OCI-LY7 (cell line): ENCODE results near the gene TMC8. TPM values are rescaled to one million over a fixed set of nuclear protein-coding genes. Genes with fewer than 3 reads are reported as not detected.

Experiments used
- BruUV-seq: library from RNA; stranded (reverse); fragments of 400-500 nt; replicated peaks from 2 replicates; lab custom pipeline; 2021; lab: Mats Ljungman, UMichigan
- CTCF ChIA-PET: fragments of 300-600 bp; sonication (Branson Sonifier 250); formaldehyde crosslinking; loops from one replicate; lab custom pipeline; 2022; ENCODE audit warnings: antibody characterized with exemption; ENCODE audit not compliant: unreplicated experiment; lab: Charles Lee
- POLR2A ChIA-PET: fragments of 300-600 bp; sonication (Branson Sonifier 250); formaldehyde crosslinking; loops from one replicate; lab custom pipeline; 2022; ENCODE audit warnings: antibody characterized with exemption; lab: Charles Lee
- DNase-seq: peaks from one replicate; pipeline ENCODE4 v3.0.0-alpha.2; 2015; ENCODE audit warnings: low spot score
- H2AFZ ChIP-seq: fragments of 200-600 bp; sonication (generic), shearing (Covaris generic); 2 replicates; pipeline ENCODE4 v1.6.1; 2014; ENCODE audit warnings: mild to moderate bottlenecking, antibody characterized with exemption, low read length, moderate library complexity
- H3K27ac ChIP-seq: fragments of 200-600 bp; sonication (generic); 2 replicates; pipeline ENCODE4 v1.5.1; 2014; ENCODE audit warnings: mixed run types, low read depth, mild to moderate bottlenecking, moderate library complexity, low read length, inconsistent platforms; ENCODE audit not compliant: poor library complexity, severe bottlenecking
- H3K36me3 ChIP-seq: fragments of 200-600 bp; sonication (generic); 2 replicates; pipeline ENCODE4 v1.6.1; 2014; ENCODE audit warnings: mild to moderate bottlenecking, antibody characterized with exemption, low read length, moderate library complexity, mixed read lengths; ENCODE audit not compliant: insufficient read depth
- H3K4me1 ChIP-seq: fragments of 200-600 bp; sonication (generic); 2 replicates; pipeline ENCODE4 v1.5.1; 2014; ENCODE audit warnings: mild to moderate bottlenecking, low read length; ENCODE audit not compliant: insufficient read depth, poor library complexity, severe bottlenecking
- H3K4me2 ChIP-seq: fragments of 200-600 bp; sonication (generic); 2 replicates; pipeline ENCODE4 v1.6.1; 2014; ENCODE audit warnings: mild to moderate bottlenecking, low read length
- H3K4me3 ChIP-seq: fragments of 200-600 bp; sonication (generic); 2 replicates; pipeline ENCODE4 v1.5.1; 2014; ENCODE audit warnings: mild to moderate bottlenecking, low read depth, low read length; ENCODE audit not compliant: poor library complexity, severe bottlenecking
- H3K79me2 ChIP-seq: fragments of 200-600 bp; sonication (generic); 2 replicates; pipeline ENCODE4 v1.6.1; 2016; ENCODE audit warnings: low read depth, mild to moderate bottlenecking, low read length, moderate library complexity, mixed read lengths; ENCODE audit not compliant: insufficient read depth
- H3K9me2 ChIP-seq: fragments of 200-600 bp; sonication (generic); 2 replicates; pipeline ENCODE4 v1.6.1; 2016; ENCODE audit warnings: mild to moderate bottlenecking, low read length, mixed read lengths; ENCODE audit not compliant: insufficient read depth
- H3K9me3 ChIP-seq: fragments of 200-600 bp; sonication (generic); 2 replicates; pipeline ENCODE4 v1.6.1; 2014; ENCODE audit warnings: mild to moderate bottlenecking, mixed run types, low read length, mixed read lengths
- H4K20me1 ChIP-seq: fragments of 200-600 bp; sonication (generic); 2 replicates; pipeline ENCODE4 v1.6.1; 2014; ENCODE audit warnings: mild to moderate bottlenecking, antibody characterized with exemption, low read length, moderate library complexity, mixed read lengths; ENCODE audit not compliant: insufficient read depth
- EZH2phosphoT487 ChIP-seq: fragments of 200-600 bp; sonication (generic); IDR thresholded peaks from 2 replicates; pipeline ENCODE4 v1.6.1; 2018; ENCODE audit warnings: low read depth, borderline replicate concordance, mild to moderate bottlenecking, mixed run types, antibody characterized with exemption, low read length, moderate library complexity, mixed read lengths
- intact Hi-C: fragments of 100-400 bp; cut with micrococcal nuclease; formaldehyde crosslinking; loops from one replicate; pipeline ENCODE4 v1.10.0; 2022; ENCODE audit not compliant: unreplicated experiment
- total RNA-seq, 2 experiments: library from RNA; depleted of rRNA in 1 of 2; stranded (reverse); fragments of >200 nt in 1 of 2; shearing (Covaris generic) in 1 of 2; gene quantifications; 2 replicates each; pipeline ENCODE4 v1.2.3, GENCODE V29; 2014 to 2022
- TF ChIP-seq, protein P1 (sequence below): fragments of 200-600 bp; sonication (generic); conservative IDR thresholded peaks from 2 replicates; pipeline ENCODE4 v1.5.1; 2014; ENCODE audit warnings: mild to moderate bottlenecking, antibody characterized with exemption, low read length, moderate library complexity, mixed read lengths

The TMC8 gene
- total RNA-seq, 2 experiments from 2014 or later, result 83.8 to 236 TPM

DNA sequence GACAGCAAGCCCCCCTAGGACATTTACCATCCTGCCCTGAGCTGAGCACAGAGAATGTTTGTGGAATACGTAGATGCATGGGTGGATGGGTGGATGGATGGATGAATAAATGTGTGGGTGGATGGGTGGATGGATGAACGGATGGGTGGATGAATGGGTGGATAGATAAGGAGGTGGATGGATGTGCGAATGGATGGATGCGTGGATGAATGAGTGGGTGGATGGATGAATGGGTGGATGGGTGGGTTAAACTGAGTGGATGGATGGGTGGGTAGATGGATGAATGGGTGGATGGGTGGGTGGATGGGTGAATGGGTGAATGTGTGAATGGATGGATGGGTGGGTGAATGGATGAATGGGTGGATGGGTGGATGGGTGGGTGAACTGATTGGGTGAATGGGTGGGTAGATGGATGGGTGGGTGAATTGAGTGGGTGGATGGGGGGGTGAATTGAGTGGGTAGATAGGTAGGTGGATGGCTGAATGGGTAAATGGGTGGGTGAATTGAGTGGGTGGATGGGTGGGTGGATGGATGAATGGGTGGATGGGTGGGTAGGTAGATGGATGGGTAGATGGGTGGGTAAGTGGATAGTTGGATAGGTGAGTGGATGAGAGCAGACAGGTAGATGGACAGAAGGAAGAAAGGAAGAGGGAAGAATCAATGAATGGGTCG is 7.2 kb upstream of the TMC8 start:
- H4K20me1 ChIP-seq, result no peaks in the 10 kb centered on the region
- BruUV-seq, result no TSS peak
- DNase-seq, result no peak
- no peak overlapping the region for H3K4me3 ChIP-seq
- H3K4me1 ChIP-seq, result peaks cover 61% of the 10 kb centered on the region
- H3K4me2 ChIP-seq, result no peak overlapping the region
- no peaks in the 10 kb centered on the region for H3K9me3 ChIP-seq
- H3K27ac ChIP-seq, result no peak overlapping the region
- TF ChIP-seq, protein P1, sequence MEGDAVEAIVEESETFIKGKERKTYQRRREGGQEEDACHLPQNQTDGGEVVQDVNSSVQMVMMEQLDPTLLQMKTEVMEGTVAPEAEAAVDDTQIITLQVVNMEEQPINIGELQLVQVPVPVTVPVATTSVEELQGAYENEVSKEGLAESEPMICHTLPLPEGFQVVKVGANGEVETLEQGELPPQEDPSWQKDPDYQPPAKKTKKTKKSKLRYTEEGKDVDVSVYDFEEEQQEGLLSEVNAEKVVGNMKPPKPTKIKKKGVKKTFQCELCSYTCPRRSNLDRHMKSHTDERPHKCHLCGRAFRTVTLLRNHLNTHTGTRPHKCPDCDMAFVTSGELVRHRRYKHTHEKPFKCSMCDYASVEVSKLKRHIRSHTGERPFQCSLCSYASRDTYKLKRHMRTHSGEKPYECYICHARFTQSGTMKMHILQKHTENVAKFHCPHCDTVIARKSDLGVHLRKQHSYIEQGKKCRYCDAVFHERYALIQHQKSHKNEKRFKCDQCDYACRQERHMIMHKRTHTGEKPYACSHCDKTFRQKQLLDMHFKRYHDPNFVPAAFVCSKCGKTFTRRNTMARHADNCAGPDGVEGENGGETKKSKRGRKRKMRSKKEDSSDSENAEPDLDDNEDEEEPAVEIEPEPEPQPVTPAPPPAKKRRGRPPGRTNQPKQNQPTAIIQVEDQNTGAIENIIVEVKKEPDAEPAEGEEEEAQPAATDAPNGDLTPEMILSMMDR, result no peak
- no peak for TF ChIP-seq EZH2phosphoT487
- H3K79me2 ChIP-seq, result peaks cover 7% of the 10 kb centered on the region; the same call in 1 of the 2 replicates
- no peak overlapping the region for H2AFZ ChIP-seq
- ChIA-PET CTCF (interaction anchor here (0.5 kb wide), 2 partner anchors 11 to 14 kb away, joined by 3 read pairs; no protein-coding TSS in a partner anchor), POLR2A (interaction anchor here (0.5 to 1.0 kb wide), 3 partner anchors 17 to 165 kb away, joined by 3 to 5 read pairs (median 3); partner anchors contain the start of gene TNRC6C)
- peaks cover 51% of the 10 kb centered on the region for H3K36me3 ChIP-seq
- intact Hi-C loops, result no loop called here
- H3K9me2 ChIP-seq, result no peaks in the 10 kb centered on the region

DNA sequence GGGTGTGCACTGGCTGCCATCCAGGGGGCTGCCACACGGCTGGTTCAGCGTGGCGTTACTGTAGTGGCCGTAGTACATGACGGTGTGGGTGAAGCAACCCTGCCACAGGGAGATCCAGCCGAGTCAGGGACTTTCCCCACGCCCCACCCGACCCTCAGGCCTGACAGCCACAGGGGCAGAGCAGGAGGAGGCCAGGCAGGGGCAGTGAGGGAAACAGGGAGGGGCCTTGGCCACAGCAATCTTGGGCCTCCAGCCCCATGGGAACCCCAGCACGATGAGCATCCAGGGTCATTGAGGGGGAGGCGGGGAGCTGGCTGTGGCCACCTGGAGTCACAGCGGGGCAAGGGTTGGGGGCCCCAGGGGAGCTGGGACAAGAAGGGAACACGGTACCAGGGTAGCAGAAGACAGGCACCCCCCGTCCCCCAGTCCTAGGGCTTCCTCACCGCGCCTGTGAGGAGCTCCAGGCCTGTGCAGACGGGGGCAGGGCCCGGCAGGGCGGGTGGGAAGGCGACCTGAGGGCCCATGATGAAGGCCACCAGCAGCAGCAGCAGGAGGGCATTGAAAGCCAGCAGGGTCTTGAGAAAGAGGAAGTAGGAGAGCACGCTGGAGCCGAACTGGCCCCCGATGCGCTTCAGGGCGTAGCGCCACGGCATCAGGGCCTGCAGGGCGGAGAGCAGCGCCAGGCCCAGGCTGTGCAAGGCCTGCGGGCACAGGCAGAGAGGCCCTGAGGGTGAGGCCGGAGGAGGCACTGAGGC is 6.3 kb upstream of the TMC8 start:
- Histone ChIP-seq H3K27ac (peak overlapping the region; percentile 91), H3K4me1 (peaks cover 67% of the 10 kb centered on the region), H3K79me2 (peaks cover 7% of the 10 kb centered on the region; the same call in 1 of the 2 replicates), H4K20me1 (no peaks in the 10 kb centered on the region), H3K4me3 (peak overlapping the region; percentile 81), H3K36me3 (peaks cover 43% of the 10 kb centered on the region), H3K4me2 (peak overlapping the region; percentile 96), H2AFZ (peak overlapping the region; percentile 17; the same call in 1 of the 2 replicates), H3K9me2 (no peaks in the 10 kb centered on the region), H3K9me3 (no peaks in the 10 kb centered on the region)
- intact Hi-C loops, result loop anchor here (2.0 kb wide), 1 partner anchor 63 kb away; the partner anchor contains the start of genes AFMID and TK1
- peak; percentile 94 for DNase-seq
- CTCF ChIA-PET, result interaction anchor here (1.2 kb wide), 1 partner anchor 62 kb away, joined by 5 read pairs; no protein-coding TSS in a partner anchor
- TF ChIP-seq, protein P1, result no peak
- TF ChIP-seq EZH2phosphoT487, result no peak
- POLR2A ChIA-PET, result interaction anchor here (0.6 to 1.6 kb wide), 6 partner anchors 16 to 166 kb away, joined by 3 to 5 read pairs (median 4); partner anchors contain the start of gene TNRC6C
- no TSS peak for BruUV-seq
